ENCODE results near the gene PARVG. TPM values are rescaled to one million over a fixed set of nuclear protein-coding genes. Genes with fewer than 3 reads are reported as not detected.
"Not testable (repeated sequence)": the region's sequence is repeated elsewhere in the genome, so short reads cannot be mapped to it uniquely, and the experiment has no call there.

Gene PARVG
- total RNA-seq, 1 experiment from 2014 or later, result not detected

GRCh38 chr22:44224166-44224565 is 43.4 kb downstream of the PARVG start:
- in situ Hi-C loops (cut with HindIII; ENCODE audit: low sequenced_read_pairs), result no loop called here
- DNase-seq (ENCODE audit: low spot score), result no peak

- in situ Hi-C loops (cut with HindIII; ENCODE audit: low sequenced_read_pairs), result no loop called here
Measured at GRCh38 chr22:44225091-44225689, 44.5 kb downstream of the PARVG start.

GRCh38 chr22:44225812-44226211 is 45.1 kb downstream of the PARVG start:
- in situ Hi-C loops (cut with HindIII; ENCODE audit: low sequenced_read_pairs), result no loop called here
- DNase-seq (ENCODE audit: low spot score), result no peak

More at GRCh38 chr22:44225091-44225689, 44.5 kb downstream of the PARVG start:
- no peak for DNase-seq (ENCODE audit: low spot score)

- in situ Hi-C loops (cut with HindIII; ENCODE audit: low sequenced_read_pairs), result no loop called here
- no peak for DNase-seq (ENCODE audit: low spot score)
Measured at GRCh38 chr22:44229331-44229730, 48.6 kb downstream of the PARVG start.

GRCh38 chr22:44229809-44230208 is 49.1 kb downstream of the PARVG start:
- in situ Hi-C loops (cut with HindIII; ENCODE audit: low sequenced_read_pairs), result no loop called here

GRCh38 chr22:44231233-44231632 is 50.5 kb downstream of the PARVG start:
- in situ Hi-C loops (cut with HindIII; ENCODE audit: low sequenced_read_pairs), result no loop called here
- DNase-seq (ENCODE audit: low spot score), result no peak

More at GRCh38 chr22:44229809-44230208, 49.1 kb downstream of the PARVG start:
- DNase-seq (ENCODE audit: low spot score), result no peak

- in situ Hi-C loops (cut with HindIII; ENCODE audit: low sequenced_read_pairs); DNase-seq (ENCODE audit: low spot score): not testable (repeated sequence)
Measured at GRCh38 chr22:44234372-44234771, 53.6 kb downstream of the PARVG start.

- in situ Hi-C loops (cut with HindIII; ENCODE audit: low sequenced_read_pairs), result no loop called here
- no peak for DNase-seq (ENCODE audit: low spot score)
Measured at GRCh38 chr22:44237290-44237689, 56.6 kb downstream of the PARVG start.

GRCh38 chr22:44241121-44241520 is 60.4 kb downstream of the PARVG start:
- in situ Hi-C loops (cut with HindIII; ENCODE audit: low sequenced_read_pairs); DNase-seq (ENCODE audit: low spot score): not testable (repeated sequence)

- peak; percentile 40 for DNase-seq (ENCODE audit: low spot score)
- in situ Hi-C loops (cut with HindIII; ENCODE audit: low sequenced_read_pairs), result no loop called here
Measured at GRCh38 chr22:44242946-44243724, 62.4 kb downstream of the PARVG start.

GRCh38 chr22:44243761-44244160 is 63.0 kb downstream of the PARVG start:
- no peak for DNase-seq (ENCODE audit: low spot score)
- in situ Hi-C loops (cut with HindIII; ENCODE audit: low sequenced_read_pairs), result no loop called here

GRCh38 chr22:44244265-44244822 is 63.6 kb downstream of the PARVG start:
- DNase-seq (ENCODE audit: low spot score), result no peak
- in situ Hi-C loops (cut with HindIII; ENCODE audit: low sequenced_read_pairs), result no loop called here

GRCh38 chr22:44245438-44245837 is 64.7 kb downstream of the PARVG start:
- DNase-seq (ENCODE audit: low spot score), result no peak
- in situ Hi-C loops (cut with HindIII; ENCODE audit: low sequenced_read_pairs), result no loop called here

- no peak for DNase-seq (ENCODE audit: low spot score)
Measured at GRCh38 chr22:44245867-44246266, 65.1 kb downstream of the PARVG start.

GRCh38 chr22:44246615-44247326 is 66.0 kb downstream of the PARVG start:
- no peak for DNase-seq (ENCODE audit: low spot score)
- in situ Hi-C loops (cut with HindIII; ENCODE audit: low sequenced_read_pairs), result no loop called here

More at GRCh38 chr22:44245867-44246266, 65.1 kb downstream of the PARVG start:
- in situ Hi-C loops (cut with HindIII; ENCODE audit: low sequenced_read_pairs), result no loop called here

- in situ Hi-C loops (cut with HindIII; ENCODE audit: low sequenced_read_pairs), result no loop called here
- DNase-seq (ENCODE audit: low spot score), result no peak
Measured at GRCh38 chr22:44247346-44247745, 66.6 kb downstream of the PARVG start.

GRCh38 chr22:44247923-44248892 is 67.5 kb downstream of the PARVG start:
- no peak for DNase-seq (ENCODE audit: low spot score)
- in situ Hi-C loops (cut with HindIII; ENCODE audit: low sequenced_read_pairs), result no loop called here

- no peak for DNase-seq (ENCODE audit: low spot score)
- in situ Hi-C loops (cut with HindIII; ENCODE audit: low sequenced_read_pairs), result no loop called here
Measured at GRCh38 chr22:44248926-44249325, 68.2 kb downstream of the PARVG start.
